K562 (cell line): ENCODE measurements around the gene ARHGEF9. TPM values are rescaled to one million over a fixed set of nuclear protein-coding genes. Genes with fewer than 3 reads are reported as not detected.

Experiments
- ATAC-seq: fragments of 200-7000 bp; cut with Tn5 transposase; 3 replicates; pipeline ENCODE4 v1.9.1; 2020; ENCODE audit warnings: moderate library complexity
- BruUV-seq: library from RNA; stranded (reverse); fragments of 400-500 nt; replicated peaks from 2 replicates; lab custom pipeline; 2021; lab: Mats Ljungman, UMichigan
- CTCF ChIA-PET: fragments of 300-600 bp; formaldehyde crosslinking; extraction: SDS; loops from one replicate; lab custom pipeline; 2021; ENCODE audit warnings: low intra/inter-chr PET ratio; lab: Yijun Ruan, JAX
- POLR2A ChIA-PET: fragments of 300-600, 350-650 bp; sonication (Branson Sonifier 250); formaldehyde crosslinking; extraction: SDS; loops from one replicate; lab custom pipeline; 2021; ENCODE audit warnings: antibody characterized with exemption, inconsistent platforms; lab: Yijun Ruan, JAX
- DNase-seq, 4 experiments: peaks; one replicate each; pipeline versions ENCODE4 v3.0.0 to v3.0.0-alpha.2; 2011 to 2018; ENCODE audit warnings: low spot score in 3 of 4, mixed read lengths in 3 of 4; ENCODE audit errors: extremely low read depth in 1 of 4
- FAIRE-seq: peaks from 2 replicates; lab custom pipeline; 2011; peaks lifted over from hg19 to GRCh38; lab: Jason Lieb, UNC
- H2AFZ ChIP-seq: 2 replicates; pipeline ENCODE4 v1.6.0; 2011; ENCODE audit warnings: low read depth, low read length, control low read depth, inconsistent platforms
- H3K27ac ChIP-seq: fragments of 200-600 bp; 3 replicates; pipeline ENCODE4 v1.8.0; 2011; ENCODE audit warnings: low read depth, mild to moderate bottlenecking, control low read depth, inconsistent platforms, low read length, moderate library complexity, mixed read lengths; ENCODE audit errors: extremely low read depth
- H3K27me3 ChIP-seq, 2 experiments: fragments of 300-600 bp in 1 of 2; 2 replicates in 1 of 2; 3 replicates in 1 of 2; pipeline versions ENCODE4 v1.6.0 to v1.8.0; 2011; ENCODE audit warnings: inconsistent platforms in 2 of 2, low read length in 2 of 2, mild to moderate bottlenecking in 1 of 2, mixed read lengths in 1 of 2, moderate library complexity in 1 of 2; ENCODE audit not compliant: control insufficient read depth in 2 of 2, insufficient read depth in 2 of 2
- H3K36me3 ChIP-seq: fragments of 300-600 bp; 3 replicates; pipeline ENCODE4 v1.8.0; 2011; ENCODE audit warnings: mild to moderate bottlenecking, low read length, inconsistent platforms; ENCODE audit not compliant: control insufficient read depth, insufficient read depth
- H3K4me1 ChIP-seq, 2 experiments: fragments of 200-600 bp in 1 of 2; replicated peaks in 1 of 2; 2 replicates in 1 of 2; 3 replicates in 1 of 2; pipeline versions ENCODE4 v1.5.1 to v1.8.0; 2011; ENCODE audit warnings: inconsistent platforms in 2 of 2, low read length in 2 of 2, mild to moderate bottlenecking in 1 of 2, mixed read lengths in 1 of 2, moderate library complexity in 1 of 2; ENCODE audit not compliant: control insufficient read depth in 2 of 2, insufficient read depth in 2 of 2
- H3K4me2 ChIP-seq: 2 replicates; pipeline ENCODE4 v1.6.1; 2011; ENCODE audit warnings: low read length, control low read depth, inconsistent platforms, mixed read lengths; ENCODE audit not compliant: insufficient read depth
- H3K4me3 ChIP-seq: fragments of 200-600 bp; sonication (generic), shearing (Covaris generic); 2 replicates; pipeline ENCODE4 v1.5.1; 2016; ENCODE audit warnings: control low read depth, inconsistent platforms
- H3K79me2 ChIP-seq: fragments of 200-600 bp; 3 replicates; pipeline ENCODE4 v1.8.0; 2011; ENCODE audit warnings: low read length, inconsistent platforms; ENCODE audit not compliant: control insufficient read depth, insufficient read depth
- H3K9ac ChIP-seq, 2 experiments: 2 replicates each; pipeline versions ENCODE4 v1.6.0 to v1.6.1; 2011; ENCODE audit warnings: low read depth in 2 of 2, low read length in 2 of 2, control low read depth in 1 of 2, inconsistent platforms in 1 of 2, mild to moderate bottlenecking in 1 of 2, mixed read lengths in 1 of 2; ENCODE audit not compliant: insufficient read depth in 1 of 2
- H3K9me1 ChIP-seq: one replicate; pipeline ENCODE4 v1.6.0; 2011; ENCODE audit warnings: inconsistent platforms, mild to moderate bottlenecking, low read length, moderate library complexity; ENCODE audit not compliant: control insufficient read depth, insufficient read depth
- H3K9me3 ChIP-seq: replicated peaks from 2 replicates; pipeline ENCODE4 v1.5.1; 2011; ENCODE audit warnings: low read depth, low read length, inconsistent platforms; ENCODE audit not compliant: control insufficient read depth, insufficient read depth
- H4K20me1 ChIP-seq: replicated peaks from 2 replicates; pipeline ENCODE4 v1.6.1; 2011; ENCODE audit warnings: low read length, inconsistent platforms, mixed read lengths; ENCODE audit not compliant: control insufficient read depth, insufficient read depth
- CHD2 ChIP-seq: IDR thresholded peaks from 2 replicates; pipeline ENCODE4 v1.6.1; 2011; ENCODE audit warnings: low read depth, low read length
- EHMT2 ChIP-seq: fragments of 450-650 bp; IDR thresholded peaks from 2 replicates; pipeline ENCODE4 v1.6.1; 2018; ENCODE audit warnings: antibody characterized with exemption
- FOS ChIP-seq: IDR thresholded peaks from 3 replicates; pipeline ENCODE4 v1.6.1; 2011; ENCODE audit not compliant: insufficient read length; ENCODE audit errors: extremely low read depth
- HMGXB4 ChIP-seq: sonication (generic); formaldehyde crosslinking; IDR thresholded peaks from 2 replicates; pipeline ENCODE4 v1.8.1; 2023; ENCODE audit warnings: mild to moderate bottlenecking, missing genetic modification reagents
- KDM4B ChIP-seq, 2 experiments: fragments of 450-650 bp in 1 of 2; sonication (generic) in 1 of 2; IDR thresholded peaks; 2 replicates each; pipeline ENCODE4 v1.6.1; 2016 to 2017; ENCODE audit warnings: borderline replicate concordance in 2 of 2, antibody characterized with exemption in 1 of 2, low read depth in 1 of 2, mild to moderate bottlenecking in 1 of 2
- KHSRP ChIP-seq: fragments of 450-650 bp; IDR thresholded peaks from 2 replicates; pipeline ENCODE4 v1.6.1; 2017
- MTF1 ChIP-seq: fragments of 250-450 bp; sonication (Bioruptor Pico); IDR thresholded peaks from 2 replicates; pipeline ENCODE4 v1.9.0; 2021; ENCODE audit warnings: moderate library complexity, mild to moderate bottlenecking, inconsistent platforms, borderline replicate concordance
- PHF21A ChIP-seq: fragments of 450-650 bp; IDR thresholded peaks from 2 replicates; pipeline ENCODE4 v1.6.1; 2017; ENCODE audit warnings: low read depth, borderline replicate concordance
- RFX7 ChIP-seq: fragments of 250-450 bp; sonication (Bioruptor Pico); IDR thresholded peaks from 2 replicates; pipeline ENCODE4 v1.5.1; 2021; ENCODE audit warnings: mild to moderate bottlenecking
- SMARCA4 ChIP-seq: fragments of 450-650 bp; IDR thresholded peaks from 2 replicates; pipeline ENCODE4 v1.6.1; 2016
- TAF7 ChIP-seq: fragments of 450-650 bp; IDR thresholded peaks from 2 replicates; pipeline ENCODE4 v1.6.1; 2016; ENCODE audit warnings: missing genetic modification characterization, missing compliant biosample characterization
- ZNF174 ChIP-seq: fragments of 250-450 bp; sonication (Bioruptor Pico); IDR thresholded peaks from 2 replicates; pipeline ENCODE4 v1.4.0; 2020; ENCODE audit warnings: mild to moderate bottlenecking
- ZNF263 ChIP-seq: sonication (generic); formaldehyde crosslinking; IDR thresholded peaks from 2 replicates; pipeline ENCODE4 v1.8.0; 2022; ENCODE audit warnings: mild to moderate bottlenecking, missing genetic modification reagents, borderline replicate concordance
- ZNF551 ChIP-seq: fragments of 250-450 bp; sonication (Bioruptor Pico); IDR thresholded peaks from 2 replicates; pipeline ENCODE4 v1.5.0; 2021; ENCODE audit warnings: mild to moderate bottlenecking, moderate library complexity
- WGBS: fragments of 100-300 bp; shearing (Covaris generic); methylation state at CpG from one replicate; pipeline ENCODE4 v1.1.6; 2016; ENCODE audit warnings: low coverage, mixed read lengths; ENCODE audit not compliant: insufficient coverage; ENCODE audit errors: missing lambda C conversion rate; 5-methylcytosine and 5-hydroxymethylcytosine counted together
- in situ Hi-C: fragments of 300-500 bp; cut with MboI; formaldehyde crosslinking; loops from 4 replicates; pipeline ENCODE4 v1.15.0; 2018; ENCODE audit warnings: inconsistent platforms, mixed read lengths
- intact Hi-C: fragments of 100-400 bp; cut with micrococcal nuclease; formaldehyde crosslinking; loops from 2 replicates; pipeline ENCODE4 v1.14.2; 2022
- polyA plus RNA-seq, 8 experiments: library from polyadenylated mRNA; depleted of rRNA in 4 of 8; stranded (reverse) in 5 of 8; unstranded in 3 of 8; fragments of >200 nt; fragmentation: Nextera tagmentation in 2 of 8; fragmentation: Illumina TruSeq in 1 of 8; extraction: Ambion mirVana in 2 of 8; extraction: Trizol in 1 of 8; gene quantifications; 2 replicates each; pipeline versions ENCODE4 v1.2.1 to v1.2.3, GENCODE V29; 2011 to 2014; ENCODE audit warnings: inconsistent platforms in 1 of 8, missing spikeins in 1 of 8
- total RNA-seq, 7 experiments: library from RNA; depleted of rRNA in 6 of 7; stranded (reverse); fragments of >200 nt in 6 of 7; fragmentation: Illumina TruSeq in 2 of 7; extraction: Trizol in 2 of 7; gene quantifications; 2 replicates each; pipeline versions ENCODE4 v1.2.1 to v1.2.3, GENCODE V29; 2011 to 2021; ENCODE audit warnings: low replicate concordance in 1 of 7
- TF ChIP-seq, protein P1 (sequence below), 2 experiments: IDR thresholded peaks; 2 replicates each; pipeline ENCODE4 v1.6.1; 2012; ENCODE audit warnings: improper control_type of control experiment in 2 of 2, low read depth in 2 of 2, low read length in 2 of 2, borderline replicate concordance in 1 of 2

ARHGEF9 gene
- total and polyA plus RNA-seq, 9 of the 15 experiments (the other 6 are each of a cell fraction or from before 2014, with no cell fraction given): 0.09 to 0.24 (median 0.15) TPM; not detected in 2

DNA sequence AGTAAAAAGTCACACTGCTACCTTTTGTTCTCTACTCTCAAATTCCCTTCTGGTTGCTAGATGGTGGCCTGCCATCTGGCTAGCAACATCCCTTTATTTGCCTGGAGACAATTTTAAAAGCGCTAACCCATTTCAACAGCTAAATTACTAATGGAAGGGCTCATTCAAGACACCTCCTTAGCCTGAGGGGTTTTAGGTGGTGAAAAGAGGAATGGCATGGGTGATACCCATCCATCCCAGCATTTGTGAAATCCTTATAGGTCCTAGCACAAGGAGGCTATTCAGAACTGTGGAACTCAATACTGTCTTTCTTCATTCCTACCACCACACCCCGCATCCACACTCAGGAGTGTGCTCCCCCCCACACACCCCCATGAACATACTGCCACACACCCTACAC, 33.5 kb downstream of the ARHGEF9 start:
- Histone ChIP-seq H3K4me2 (no peak overlapping the region), H3K79me2 (no peaks in the 10 kb centered on the region), H3K9me3 (no peaks in the 10 kb centered on the region), H3K27ac (no peak overlapping the region), H4K20me1 (no peaks in the 10 kb centered on the region), H3K4me3 (no peak overlapping the region), H3K9ac (no peak overlapping the region), H2AFZ (no peak overlapping the region), H3K9me1 (no peaks in the 10 kb centered on the region), H3K27me3 (no peaks in the 10 kb centered on the region), H3K4me1 (no peaks in the 10 kb centered on the region), H3K36me3 (no peaks in the 10 kb centered on the region)
- WGBS: no CpG with 5 or more reads among the region's 2 CpGs
- in situ Hi-C loops (no loop called here), intact Hi-C loops (no loop called here)
- no TSS peak for BruUV-seq
- FAIRE-seq: no peak
- CTCF ChIA-PET: no interaction called here
- TF ChIP-seq KDM4B (IDR thresholded peaks at IDR 0.05; ENCODE audit: borderline replicate concordance in 2 of 2, low read depth in 1 of 2) (no peak), CHD2 (no peak)
- no peak for ATAC-seq
- POLR2A ChIA-PET: no interaction called here
- no peak for DNase-seq

DNA sequence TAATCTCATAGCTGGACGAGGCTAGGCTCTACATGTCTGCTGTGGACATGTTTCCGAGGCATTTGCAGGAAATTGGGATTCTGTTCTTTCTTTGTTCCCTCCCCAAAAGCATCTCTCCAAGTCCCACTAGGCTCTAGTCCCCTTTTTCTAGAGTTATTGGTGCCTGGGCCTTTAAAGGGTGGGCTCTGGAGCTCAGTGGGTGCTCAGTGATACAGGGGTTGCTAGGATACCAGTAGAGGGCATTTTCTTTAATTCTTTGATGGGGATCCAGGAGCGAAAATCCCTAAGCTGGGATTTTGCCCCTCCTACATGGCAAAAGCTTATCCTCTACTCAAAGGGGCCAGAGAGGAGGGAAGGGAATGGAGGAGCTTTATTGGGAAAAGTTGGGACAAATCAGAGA, 34.2 kb downstream of the ARHGEF9 start:
- intact Hi-C loops: no loop called here
- POLR2A ChIA-PET: no interaction called here
- CTCF ChIA-PET: no interaction called here
- TF ChIP-seq KHSRP (no peak), MTF1 (no peak), EHMT2 (no peak), ZNF263 (CRISPR knock-in tag) (no peak), PHF21A (no peak), SMARCA4 (no peak), ZNF551 (CRISPR knock-in tag) (no peak), HMGXB4 (CRISPR knock-in tag) (no peak), RFX7 (CRISPR knock-in tag) (no peak), ZNF174 (CRISPR knock-in tag) (no peak), TAF7 (no peak), FOS (no peak)
- TF ChIP-seq, protein P1, sequence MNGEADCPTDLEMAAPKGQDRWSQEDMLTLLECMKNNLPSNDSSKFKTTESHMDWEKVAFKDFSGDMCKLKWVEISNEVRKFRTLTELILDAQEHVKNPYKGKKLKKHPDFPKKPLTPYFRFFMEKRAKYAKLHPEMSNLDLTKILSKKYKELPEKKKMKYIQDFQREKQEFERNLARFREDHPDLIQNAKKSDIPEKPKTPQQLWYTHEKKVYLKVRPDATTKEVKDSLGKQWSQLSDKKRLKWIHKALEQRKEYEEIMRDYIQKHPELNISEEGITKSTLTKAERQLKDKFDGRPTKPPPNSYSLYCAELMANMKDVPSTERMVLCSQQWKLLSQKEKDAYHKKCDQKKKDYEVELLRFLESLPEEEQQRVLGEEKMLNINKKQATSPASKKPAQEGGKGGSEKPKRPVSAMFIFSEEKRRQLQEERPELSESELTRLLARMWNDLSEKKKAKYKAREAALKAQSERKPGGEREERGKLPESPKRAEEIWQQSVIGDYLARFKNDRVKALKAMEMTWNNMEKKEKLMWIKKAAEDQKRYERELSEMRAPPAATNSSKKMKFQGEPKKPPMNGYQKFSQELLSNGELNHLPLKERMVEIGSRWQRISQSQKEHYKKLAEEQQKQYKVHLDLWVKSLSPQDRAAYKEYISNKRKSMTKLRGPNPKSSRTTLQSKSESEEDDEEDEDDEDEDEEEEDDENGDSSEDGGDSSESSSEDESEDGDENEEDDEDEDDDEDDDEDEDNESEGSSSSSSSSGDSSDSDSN (IDR thresholded peaks at IDR 0.05; ENCODE audit: borderline replicate concordance in 1 of 2, low read depth in 2 of 2, low read length in 2 of 2): no peak

More for the DNA sequence above, 34.2 kb downstream of the ARHGEF9 start:
- no peak overlapping the region for H3K9ac ChIP-seq
- H3K79me2 ChIP-seq: no peaks in the 10 kb centered on the region
- no peak overlapping the region for H3K4me3 ChIP-seq
- H3K9me3 ChIP-seq: no peaks in the 10 kb centered on the region
- no peak for ATAC-seq
- no peaks in the 10 kb centered on the region for H4K20me1 ChIP-seq
- no peaks in the 10 kb centered on the region for H3K9me1 ChIP-seq
- no peak overlapping the region for H3K4me2 ChIP-seq
- no peak overlapping the region for H2AFZ ChIP-seq
- 0% methylated on average over 3 of the region's 3 CpGs for WGBS
- BruUV-seq: no TSS peak
- in situ Hi-C loops: no loop called here
- no peak for FAIRE-seq
- H3K27ac ChIP-seq: no peak overlapping the region
- H3K36me3 ChIP-seq: no peaks in the 10 kb centered on the region
- H3K27me3 ChIP-seq: no peaks in the 10 kb centered on the region
- DNase-seq: no peak
- H3K4me1 ChIP-seq: no peaks in the 10 kb centered on the region
